Measurements from ENCODE around the gene GARNL3.

GARNL3 gene

DNA sequence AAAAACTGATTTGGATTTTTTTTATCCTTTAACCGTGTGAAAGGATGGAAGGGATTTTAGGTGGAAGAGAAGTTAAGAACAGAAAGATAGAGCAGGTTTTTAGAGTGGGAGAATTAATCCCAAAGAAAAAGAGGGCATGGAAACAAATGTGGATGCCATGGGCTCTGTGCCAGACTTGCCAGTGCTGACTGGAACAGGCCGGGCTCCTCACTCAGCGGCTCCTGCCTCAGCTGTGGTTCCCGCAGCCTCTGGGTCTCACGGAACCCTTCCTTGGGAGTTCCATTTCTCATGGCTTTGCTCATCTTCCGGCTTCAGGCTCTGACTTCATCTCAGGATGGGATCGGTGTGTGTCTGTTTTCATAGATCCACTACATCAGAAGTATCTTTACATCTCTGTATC, 102.0 kb downstream of the GARNL3 start:
- Histone ChIP-seq H3K4me3 (no peak overlapping the region), H3K27ac (no peak overlapping the region)

DNA sequence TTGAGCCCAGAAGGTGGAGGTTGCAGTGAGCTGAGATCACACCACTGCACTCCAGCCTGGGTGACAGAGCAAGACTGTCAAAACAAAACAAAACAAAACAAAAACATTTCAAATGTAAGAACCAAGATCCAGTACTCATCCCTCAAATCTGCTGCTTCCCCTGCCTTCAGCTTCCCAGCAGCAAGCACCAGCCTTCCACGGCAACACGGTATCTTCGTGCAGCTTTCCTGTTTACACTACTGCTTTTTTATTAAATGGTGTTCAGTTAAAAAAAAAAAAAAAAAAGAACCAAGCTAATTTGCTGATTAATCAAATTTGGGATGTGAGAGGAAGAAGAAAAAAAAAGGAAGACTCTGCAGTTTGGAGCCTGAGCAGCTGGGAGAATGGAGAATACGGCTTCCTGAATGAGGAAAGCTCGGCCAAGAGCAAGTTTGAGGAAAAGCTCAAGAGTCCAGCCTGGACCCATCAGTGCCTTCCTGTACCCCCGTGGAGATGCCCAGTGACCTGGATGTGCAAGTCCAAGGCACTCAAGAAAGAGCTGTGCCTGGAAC, 104.4 kb downstream of the GARNL3 start:
- Histone ChIP-seq H3K4me3 (no peak overlapping the region), H3K27ac (no peak overlapping the region)

DNA sequence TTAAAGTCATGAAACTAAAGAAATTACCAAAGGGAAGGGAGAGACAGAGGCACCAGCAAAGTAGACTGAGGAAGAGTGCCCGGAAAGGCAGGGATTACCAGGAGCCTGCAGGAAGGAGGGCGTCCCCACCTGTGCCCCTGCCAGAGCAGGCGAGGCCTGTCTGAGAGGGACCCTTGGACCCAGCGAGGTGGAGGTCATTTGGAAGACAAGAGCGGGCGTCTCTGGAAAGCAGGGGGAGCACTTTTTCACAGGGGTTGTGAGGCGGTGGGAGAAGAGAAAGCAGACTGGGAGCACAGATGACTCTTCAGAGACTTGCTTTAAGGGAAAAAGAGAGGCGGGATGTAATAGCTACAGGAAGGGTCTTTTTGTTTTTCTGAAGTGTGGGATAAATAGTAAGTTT, 104.9 kb downstream of the GARNL3 start:
- Histone ChIP-seq H3K4me3 (no peak overlapping the region), H3K27ac (no peak overlapping the region)

DNA sequence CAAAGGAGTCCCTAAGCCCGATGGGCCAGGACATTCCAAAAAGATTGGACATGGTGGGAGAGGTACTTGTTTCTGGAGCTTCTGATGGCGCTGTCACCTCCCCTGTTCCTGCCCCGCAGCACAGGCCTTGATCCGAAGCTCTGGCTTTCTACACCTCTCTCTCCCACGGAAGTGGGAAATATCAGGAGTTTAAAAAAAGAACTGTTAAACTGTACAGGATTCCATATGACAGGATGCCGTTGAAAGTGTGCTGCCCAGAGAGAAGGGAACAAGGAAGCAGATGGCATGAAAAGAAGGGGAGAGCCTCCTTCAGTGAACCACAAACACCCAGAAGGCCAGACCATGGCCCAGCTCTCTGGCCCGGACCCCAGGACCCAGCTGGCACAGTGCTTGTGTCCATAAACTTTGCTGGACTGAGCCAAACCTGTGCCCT, 105.6 kb downstream of the GARNL3 start:
- H3K27ac ChIP-seq = no peak overlapping the region

DNA sequence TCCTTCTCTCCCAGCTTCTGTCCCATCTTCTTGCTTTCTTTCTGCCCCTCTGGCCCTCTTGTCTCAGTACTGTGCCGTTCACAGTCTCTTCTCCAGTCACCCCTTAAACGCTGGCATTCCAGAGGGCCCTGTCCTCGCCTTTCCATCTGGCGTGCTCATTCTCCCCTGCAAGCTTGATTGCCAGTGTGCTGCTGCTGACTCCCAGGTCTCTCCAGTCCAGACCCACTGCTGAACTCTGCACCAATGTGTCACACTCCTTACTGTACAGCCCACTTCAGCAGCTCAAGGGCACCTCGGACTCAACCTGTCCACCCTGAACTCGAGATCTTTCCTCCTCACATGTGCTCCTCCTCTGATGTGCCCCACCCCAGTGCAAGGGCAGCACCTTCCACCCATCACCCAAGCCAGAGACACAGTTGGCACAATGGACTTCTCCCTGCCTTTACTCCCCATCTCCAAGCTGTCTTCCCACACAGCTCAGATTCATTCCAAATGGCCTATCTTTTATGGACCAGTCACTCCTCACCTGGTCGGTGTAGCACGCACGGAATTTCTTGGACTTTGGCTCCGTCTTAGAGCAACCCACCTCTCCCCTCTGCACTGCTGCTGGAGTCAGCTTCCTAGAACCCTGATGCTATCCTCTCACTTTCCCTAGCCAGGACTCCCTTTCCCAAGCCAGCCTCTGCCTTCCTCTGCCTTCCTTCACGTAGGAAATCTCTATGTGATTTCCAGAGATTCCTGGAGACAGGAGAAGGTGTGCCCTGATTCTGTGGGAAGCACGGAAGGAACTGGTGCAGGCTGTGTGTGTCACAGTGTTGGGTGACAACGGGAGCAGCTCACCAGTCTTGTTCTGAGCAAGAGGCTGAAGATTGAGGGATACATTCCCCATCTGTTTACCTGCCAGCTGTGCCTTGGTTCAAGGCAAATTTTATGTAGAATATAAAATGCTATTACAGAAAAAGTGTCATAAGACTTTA, 106.4 kb downstream of the GARNL3 start:
- no peak overlapping the region for H3K27ac ChIP-seq
- no peak overlapping the region for H3K4me3 ChIP-seq

More for the DNA sequence above, 105.6 kb downstream of the GARNL3 start:
- H3K4me3 ChIP-seq = no peak overlapping the region

DNA sequence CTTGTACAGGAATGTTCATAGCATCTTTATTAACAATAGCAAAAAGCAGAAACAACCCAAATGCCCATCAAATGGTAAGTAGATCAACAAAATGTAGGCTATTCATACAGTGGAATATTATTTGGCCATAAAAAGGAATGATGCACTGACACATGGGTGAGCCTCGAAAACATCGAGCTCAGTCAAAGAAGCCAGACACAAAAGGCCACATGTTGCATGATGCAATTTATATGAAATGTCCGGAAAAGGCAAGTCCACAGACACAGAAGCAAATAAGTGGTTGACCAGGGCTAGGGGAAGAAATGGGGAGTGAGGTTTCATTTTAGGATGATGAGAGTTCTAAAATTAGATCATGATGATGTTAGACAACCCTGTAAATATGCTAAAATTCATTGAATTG, 115.9 kb downstream of the GARNL3 start:
- H3K27ac ChIP-seq = no peak overlapping the region
- no peak overlapping the region for H3K4me3 ChIP-seq

DNA sequence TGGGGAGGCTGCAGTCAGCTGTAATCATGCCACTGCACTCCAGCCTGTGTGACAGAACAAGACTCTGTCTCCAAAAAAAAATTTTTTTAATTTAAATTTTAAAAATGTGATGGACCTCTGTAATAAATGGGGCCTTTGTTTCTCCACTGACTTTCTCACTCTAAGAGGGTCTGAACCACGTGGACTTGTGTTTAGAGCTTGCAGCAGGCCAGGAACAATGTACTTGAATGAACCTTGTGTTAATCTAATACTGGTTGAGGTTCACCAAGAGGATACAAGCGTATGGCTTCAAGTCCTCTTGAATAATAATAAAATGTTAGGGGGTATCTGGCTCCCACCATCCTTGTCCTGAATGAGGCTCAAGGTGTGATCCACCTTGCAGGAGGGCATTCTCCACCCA, 118.0 kb downstream of the GARNL3 start:
- Histone ChIP-seq H3K27ac (no peak overlapping the region), H3K4me3 (no peak overlapping the region)

DNA sequence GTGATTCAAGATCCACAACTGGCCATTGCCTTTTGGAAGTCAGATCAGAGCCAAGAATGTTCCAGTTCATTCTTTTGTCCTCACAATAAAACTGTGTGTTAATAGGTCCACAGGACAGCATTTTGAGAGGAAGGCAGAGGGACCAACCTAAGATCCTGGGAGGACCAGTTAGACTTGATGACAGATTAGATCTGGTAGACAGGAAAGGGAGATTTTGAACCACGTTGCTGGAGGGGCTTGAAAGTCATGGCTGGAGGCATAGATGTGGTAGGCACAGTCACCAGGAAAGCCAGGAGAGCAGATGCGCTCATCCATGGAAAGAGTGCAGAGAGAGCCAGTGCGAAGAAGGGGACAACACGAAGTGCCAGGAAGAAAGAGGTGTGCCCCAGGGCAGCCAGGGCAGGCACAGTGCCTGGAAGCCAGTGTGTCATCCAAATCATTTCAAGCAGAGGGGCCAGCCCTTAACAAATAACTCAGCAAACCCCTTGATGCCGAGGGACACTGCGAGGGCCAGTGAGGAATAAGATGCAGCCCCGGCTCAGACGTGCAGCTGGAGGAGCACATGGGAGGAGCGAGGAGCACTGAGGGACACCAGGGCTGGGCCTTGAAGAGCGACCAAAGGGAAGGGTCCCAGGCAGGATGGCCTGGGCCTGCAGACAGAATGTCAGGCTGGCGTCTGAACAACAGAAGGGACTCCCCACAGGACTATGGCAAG, 119.6 kb downstream of the GARNL3 start:
- Histone ChIP-seq H3K27ac (no peak overlapping the region), H3K4me3 (no peak overlapping the region)

DNA sequence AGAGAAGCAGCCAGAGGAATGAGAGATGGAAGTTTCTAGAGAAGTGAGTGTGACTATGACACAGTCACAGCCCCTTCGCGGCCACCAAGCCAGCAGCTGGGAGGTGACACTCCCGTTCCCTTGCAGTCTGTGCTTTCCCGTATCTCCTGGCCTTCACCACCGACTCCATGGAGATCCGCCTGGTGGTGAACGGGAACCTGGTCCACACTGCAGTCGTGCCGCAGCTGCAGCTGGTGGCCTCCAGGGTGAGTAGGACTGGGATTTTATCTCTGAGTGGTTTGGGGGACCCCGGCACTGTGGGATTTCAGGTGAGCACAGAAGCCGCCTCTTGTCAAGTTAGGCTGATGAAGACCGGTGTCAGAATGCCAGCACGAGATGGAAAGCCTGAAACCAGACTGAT, 120.3 kb downstream of the GARNL3 start:
- Histone ChIP-seq H3K4me3 (no peak overlapping the region), H3K27ac (no peak overlapping the region)

DNA sequence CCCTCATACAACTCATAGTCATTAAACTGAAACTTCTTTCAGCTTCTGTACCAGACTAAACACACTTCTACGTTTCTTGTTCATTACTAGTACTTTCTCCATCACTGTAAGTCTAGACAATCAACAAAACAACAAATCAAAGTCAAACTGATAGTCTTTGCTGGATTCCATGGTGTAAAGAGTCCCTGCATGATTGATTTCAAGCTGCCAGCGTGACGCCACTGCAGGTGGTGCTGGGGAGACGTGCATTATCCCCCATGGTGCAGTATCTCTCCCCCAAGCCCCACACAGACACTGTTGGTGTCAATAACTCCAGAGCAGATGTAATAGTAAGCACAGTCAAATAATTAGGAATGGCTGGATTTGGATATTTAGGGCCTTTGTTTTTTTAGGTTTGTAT, 121.7 kb downstream of the GARNL3 start:
- H3K27ac ChIP-seq = no peak overlapping the region
- no peak overlapping the region for H3K4me3 ChIP-seq

DNA sequence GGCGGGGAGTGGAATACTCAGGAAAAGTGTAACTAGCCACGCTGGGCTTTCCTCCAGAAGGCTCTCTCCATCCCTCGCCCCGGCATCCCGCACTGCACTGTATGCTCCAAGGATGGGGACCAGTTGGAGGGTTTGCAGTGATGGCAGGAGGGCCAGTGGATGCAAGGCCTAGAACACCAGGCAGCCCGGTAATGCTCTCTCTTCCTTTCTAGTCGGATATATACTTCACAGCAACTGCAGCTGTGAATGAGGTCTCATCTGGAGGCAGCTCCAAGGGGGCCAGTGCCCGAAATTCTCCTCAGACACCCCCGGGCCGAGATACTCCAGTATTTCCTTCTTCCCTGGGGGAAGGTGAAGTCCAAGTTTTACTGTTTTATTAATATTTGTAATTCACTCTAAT, 122.4 kb downstream of the GARNL3 start:
- H3K27ac ChIP-seq = no peak overlapping the region
- no peak overlapping the region for H3K4me3 ChIP-seq

DNA sequence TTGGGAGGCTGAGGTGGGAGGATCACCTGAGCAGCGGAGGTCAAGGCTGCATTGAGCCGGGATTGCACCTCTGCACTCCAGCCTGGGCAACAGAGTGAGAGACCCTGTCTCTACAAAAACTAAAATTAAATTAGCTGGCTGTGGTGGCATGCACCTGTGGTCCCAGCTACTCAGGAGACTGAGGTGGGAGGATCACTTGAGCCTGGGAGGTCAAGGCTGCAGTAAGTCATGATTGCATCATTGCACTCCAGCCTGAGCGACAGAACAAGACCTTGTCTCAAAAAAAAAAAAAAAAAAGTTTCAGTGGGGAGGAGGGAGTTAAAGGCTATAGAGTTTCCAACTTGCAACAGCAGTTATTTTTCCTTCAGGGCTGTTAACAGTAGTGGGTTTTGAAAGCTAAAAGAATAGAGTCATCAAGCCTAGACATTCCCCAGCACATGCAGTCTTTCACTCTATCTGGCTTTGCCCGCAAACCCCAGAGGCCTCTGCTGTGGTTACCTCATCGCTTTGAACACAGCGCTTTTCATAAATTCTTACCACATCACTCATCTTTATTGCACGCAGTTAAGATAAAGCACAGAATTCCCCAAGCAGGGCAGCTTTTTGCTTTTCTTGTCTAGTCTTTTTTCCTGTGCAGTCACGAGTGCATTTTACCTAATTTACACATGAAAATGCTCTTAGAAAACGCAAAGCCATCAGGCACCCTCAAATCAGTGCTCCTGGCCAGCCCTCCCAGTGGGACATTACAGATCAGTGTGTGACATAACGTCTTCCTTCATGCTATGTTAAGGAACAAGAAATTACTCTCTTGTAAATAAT, 123.7 kb downstream of the GARNL3 start:
- peak overlapping the region in 6 of 21 experiments; percentile 19 to 65 (median 53) for H3K27ac ChIP-seq
- no peak overlapping the region for H3K4me3 ChIP-seq

DNA sequence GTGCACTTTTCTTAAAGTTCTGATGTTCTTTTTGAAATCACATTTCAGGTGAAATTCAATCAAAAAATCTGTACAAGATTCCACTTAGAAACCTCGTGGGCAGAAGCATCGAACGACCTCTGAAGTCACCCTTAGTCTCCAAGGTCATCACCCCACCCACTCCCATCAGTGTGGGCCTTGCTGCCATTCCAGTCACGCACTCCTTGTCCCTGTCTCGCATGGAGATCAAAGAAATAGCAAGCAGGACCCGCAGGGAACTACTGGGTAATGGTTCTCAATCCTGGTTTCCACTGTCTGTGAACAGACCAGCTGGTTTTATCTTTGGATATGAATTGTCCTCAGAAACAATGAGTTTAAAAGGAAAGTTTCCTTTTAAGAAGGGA, 124.3 kb downstream of the GARNL3 start:
- H3K27ac ChIP-seq = peak overlapping the region in 6 of 21 experiments; percentile 19 to 63 (median 50)
- H3K4me3 ChIP-seq = no peak overlapping the region

DNA sequence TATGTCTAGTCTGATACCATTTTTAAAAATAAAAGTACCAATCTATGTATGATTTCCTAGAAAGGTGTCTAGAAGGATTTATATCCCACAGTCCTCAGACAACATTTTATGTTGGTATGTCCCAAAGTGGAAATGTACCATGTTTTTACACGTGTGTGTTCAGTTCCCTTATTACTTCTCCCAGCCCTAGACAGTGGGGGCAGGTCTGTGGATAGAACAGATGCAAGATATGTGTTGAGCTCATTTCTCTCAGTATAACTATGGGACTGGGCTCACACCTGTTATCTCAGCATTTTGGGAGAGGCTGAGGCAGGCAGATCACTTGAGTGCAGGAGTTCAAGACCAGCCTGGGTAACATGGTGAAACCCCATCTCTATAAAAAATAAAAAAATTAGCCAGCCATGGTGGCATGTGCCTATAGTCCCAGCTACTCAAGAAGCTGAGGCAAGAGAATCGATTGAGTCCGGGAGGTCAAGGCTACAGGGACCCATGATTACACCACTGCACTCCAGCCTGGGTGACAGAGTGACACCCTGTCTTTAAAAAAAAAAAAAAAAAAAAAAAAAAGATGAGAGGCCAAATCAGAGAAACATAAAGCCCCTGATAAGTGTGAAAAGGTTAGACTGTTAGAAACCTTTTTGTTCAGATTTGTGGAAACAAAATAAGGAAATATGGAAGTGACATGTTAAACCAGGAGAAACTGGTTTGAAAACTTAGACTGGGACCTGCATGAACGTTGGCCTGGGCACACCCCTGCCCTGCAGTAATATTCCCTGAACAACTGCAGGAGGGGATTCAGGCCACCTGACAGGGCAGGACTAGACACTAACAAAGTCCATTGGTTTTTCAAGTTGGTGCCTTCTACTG, 125.0 kb downstream of the GARNL3 start:
- H3K27ac ChIP-seq = peak overlapping the region in 3 of 21 experiments; percentile 23 to 54 (median 48)
- no peak overlapping the region for H3K4me3 ChIP-seq

DNA sequence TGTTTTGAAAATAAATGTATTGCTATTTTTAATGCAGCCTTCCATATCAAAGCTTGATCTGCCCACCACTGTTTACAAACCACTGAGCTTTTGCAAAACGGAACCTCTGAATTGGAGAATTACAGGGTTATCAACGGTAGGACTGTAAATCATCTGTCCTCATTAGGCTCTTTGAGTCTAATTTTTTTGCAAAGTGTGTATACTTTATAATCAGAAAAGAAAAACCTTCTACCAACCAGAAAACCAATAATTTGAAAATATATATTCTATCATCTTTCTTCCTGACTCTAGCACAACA, 125.6 kb downstream of the GARNL3 start:
- no peak overlapping the region for H3K4me3 ChIP-seq
- H3K27ac ChIP-seq = peak overlapping the region in 1 of 21 experiments; percentile 42

DNA sequence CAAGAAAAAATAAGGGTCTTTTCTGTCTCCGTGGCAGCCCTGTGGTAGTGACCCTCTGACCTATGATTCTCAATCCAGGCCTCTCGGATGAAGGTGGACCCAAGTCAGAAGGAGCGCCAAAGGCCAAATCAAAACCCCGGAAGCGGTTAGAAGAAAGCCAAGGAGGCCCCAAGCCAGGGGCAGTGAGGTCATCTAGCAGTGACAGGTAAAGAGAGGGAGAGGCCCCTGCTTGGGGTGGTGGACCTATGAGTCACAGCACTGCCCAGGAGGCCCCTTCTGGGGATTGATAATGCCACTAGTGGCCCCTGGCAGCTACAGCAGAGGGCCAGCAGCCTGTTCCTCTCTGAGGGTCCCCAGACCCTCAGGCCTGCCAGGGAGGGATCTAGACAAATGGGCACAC, 126.0 kb downstream of the GARNL3 start:
- H3K27ac ChIP-seq = peak overlapping the region in 1 of 21 experiments; percentile 42
- no peak overlapping the region for H3K4me3 ChIP-seq

DNA sequence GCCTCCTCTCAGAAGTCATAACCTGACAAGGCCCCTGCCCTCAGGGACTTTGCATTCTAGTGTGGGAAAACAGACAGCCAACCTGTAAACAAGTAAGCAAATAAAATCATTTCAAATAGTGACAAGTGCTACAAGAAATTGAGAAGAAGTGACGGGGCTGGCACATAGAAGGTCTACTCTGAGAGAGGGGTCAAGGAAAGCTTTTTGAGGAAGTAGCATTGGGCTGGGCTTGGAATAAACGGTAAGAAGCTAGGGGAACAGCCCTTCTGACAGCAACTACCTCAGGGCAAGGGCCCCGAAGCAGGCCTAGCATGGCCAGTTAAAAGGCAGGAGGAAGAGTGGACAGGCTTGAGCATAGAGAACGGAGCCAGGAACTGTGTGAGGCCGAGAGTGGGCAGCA, 127.6 kb downstream of the GARNL3 start:
- Histone ChIP-seq H3K4me3 (no peak overlapping the region), H3K27ac (no peak overlapping the region)

DNA sequence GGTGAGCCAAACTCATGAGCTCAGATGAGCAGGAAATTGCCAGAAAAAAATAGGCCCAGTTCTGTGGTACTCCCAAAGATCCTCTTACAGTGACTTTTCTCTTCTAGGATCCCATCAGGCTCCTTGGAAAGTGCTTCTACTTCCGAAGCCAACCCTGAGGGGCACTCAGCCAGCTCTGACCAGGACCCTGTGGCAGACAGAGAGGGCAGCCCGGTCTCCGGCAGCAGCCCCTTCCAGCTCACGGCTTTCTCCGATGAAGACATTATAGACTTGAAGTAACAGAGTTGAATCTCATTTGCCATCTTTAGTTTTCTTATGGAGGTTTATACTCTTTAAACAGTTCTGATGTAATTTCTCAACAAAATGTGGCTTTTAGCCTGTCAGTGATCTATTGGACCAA, 128.4 kb downstream of the GARNL3 start:
- no peak overlapping the region for H3K27ac ChIP-seq

DNA sequence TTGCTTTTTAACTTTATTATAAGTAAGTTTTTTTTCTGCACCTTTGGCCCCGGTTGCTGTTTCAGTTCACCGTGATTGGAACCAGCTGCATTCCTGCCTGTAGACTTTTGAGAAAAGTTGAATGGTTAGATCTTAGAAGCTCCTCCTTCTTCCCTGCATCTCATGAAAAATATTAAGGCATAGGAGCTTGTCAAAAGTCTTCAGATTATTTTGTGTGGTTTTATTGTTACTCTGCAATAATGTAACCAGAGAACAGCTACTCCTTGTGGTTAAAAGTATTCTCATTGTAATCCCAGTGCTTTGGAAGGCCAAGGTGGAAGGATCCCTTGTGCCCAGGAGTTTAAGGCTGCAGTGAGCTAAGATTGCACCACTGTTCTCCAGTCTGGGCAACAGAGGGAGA, 129.1 kb downstream of the GARNL3 start:
- no peak overlapping the region for H3K4me3 ChIP-seq

More for the DNA sequence above, 128.4 kb downstream of the GARNL3 start:
- no peak overlapping the region for H3K4me3 ChIP-seq

More for the DNA sequence above, 129.1 kb downstream of the GARNL3 start:
- no peak overlapping the region for H3K27ac ChIP-seq
